HCT116 (cell line): ENCODE measurements around the gene LLGL2. TPM values are rescaled to one million over a fixed set of nuclear protein-coding genes. Genes with fewer than 3 reads are reported as not detected.

ENCODE experiments used
- ATAC-seq: fragments of 200-7000 bp; cut with Tn5 transposase; 2 replicates; pipeline ENCODE4 v1.9.1; 2020; ENCODE audit warnings: mild to moderate bottlenecking, moderate library complexity
- BruUV-seq: library from RNA; stranded (reverse); fragments of 400-500 nt; replicated peaks from 2 replicates; lab custom pipeline; 2021; lab: Mats Ljungman, UMichigan
- CTCF ChIA-PET: fragments of 300-600 bp; sonication (Branson Sonifier 250); formaldehyde crosslinking; loops from one replicate; lab custom pipeline; 2021; ENCODE audit warnings: antibody characterized with exemption; lab: Charles Lee
- POLR2A ChIA-PET: fragments of 300-600, 350-600 bp; sonication (Branson Sonifier 250); formaldehyde crosslinking; loops from one replicate; lab custom pipeline; 2021; ENCODE audit warnings: antibody characterized with exemption; lab: Charles Lee
- RAD21 ChIA-PET, 2 experiments: fragments of 300-600 bp; sonication (Branson Sonifier 250); formaldehyde crosslinking; loops; one replicate each; lab custom pipeline; 2023; ENCODE audit warnings: low total read pairs in 2 of 2; ENCODE audit not compliant: uncharacterized antibody in 2 of 2, unreplicated experiment in 2 of 2, low non-redundant PET in 1 of 2; lab: Charles Lee
- DNase-seq: peaks from one replicate; pipeline ENCODE4 v3.0.0-alpha.2; 2010; ENCODE audit warnings: low read depth, low spot score
- H2AFZ ChIP-seq: fragments of 200-600 bp; shearing (Covaris generic), sonication (generic); 2 replicates; pipeline ENCODE4 v1.6.1; 2017; ENCODE audit warnings: low read depth, mixed run types, mixed read lengths, antibody characterized with exemption, low read length; ENCODE audit not compliant: poor library complexity, severe bottlenecking
- H3K27ac ChIP-seq: 2 replicates; pipeline ENCODE4 v1.5.1; 2012; ENCODE audit warnings: low read depth, low read length
- H3K27me3 ChIP-seq: fragments of 200-600 bp; sonication (generic); 2 replicates; pipeline ENCODE4 v1.6.1; 2016; ENCODE audit warnings: mixed run types, low read length, mixed read lengths; ENCODE audit not compliant: insufficient read depth
- H3K36me3 ChIP-seq, 2 experiments: fragments of 200-500 bp in 1 of 2; fragments of 200-600 bp in 1 of 2; sonication (Bioruptor generic) in 1 of 2; sonication (generic) in 1 of 2; 2 replicates each; pipeline versions ENCODE4 v1.5.1 to v1.6.1; 2014 to 2016; ENCODE audit warnings: low read length in 2 of 2, inconsistent platforms in 1 of 2, mixed read lengths in 1 of 2, mixed run types in 1 of 2; ENCODE audit not compliant: insufficient read depth in 2 of 2, control insufficient read depth in 1 of 2
- H3K4me1 ChIP-seq, 2 experiments: fragments of 200-600 bp in 1 of 2; sonication (generic) in 1 of 2; 2 replicates each; pipeline versions ENCODE4 v1.5.1 to v1.6.1; 2012 to 2017; ENCODE audit warnings: low read length in 2 of 2, inconsistent platforms in 1 of 2, mild to moderate bottlenecking in 1 of 2, mixed read lengths in 1 of 2, mixed run types in 1 of 2, moderate library complexity in 1 of 2; ENCODE audit not compliant: insufficient read depth in 2 of 2, control insufficient read depth in 1 of 2
- H3K4me2 ChIP-seq: fragments of 200-600 bp; sonication (generic); 2 replicates; pipeline ENCODE4 v1.6.1; 2017; ENCODE audit warnings: mixed run types, low read length, mixed read lengths
- H3K4me3 ChIP-seq, 2 experiments: fragments of 200-600 bp in 1 of 2; sonication (generic) in 1 of 2; replicated peaks in 1 of 2; 2 replicates each; pipeline ENCODE4 v1.5.1; 2011 to 2016; ENCODE audit warnings: low read length in 2 of 2, control low read depth in 1 of 2, low read depth in 1 of 2, mild to moderate bottlenecking in 1 of 2, mixed read lengths in 1 of 2, mixed run types in 1 of 2
- H3K79me2 ChIP-seq: fragments of 200-600 bp; sonication (generic); 2 replicates; pipeline ENCODE4 v1.6.1; 2017; ENCODE audit warnings: mild to moderate bottlenecking, mixed run types, low read length, moderate library complexity, mixed read lengths; ENCODE audit not compliant: insufficient read depth
- H3K9ac ChIP-seq: fragments of 200-600 bp; sonication (generic); 2 replicates; pipeline ENCODE4 v1.6.1; 2016; ENCODE audit warnings: low read length, mixed read lengths
- H3K9me2 ChIP-seq: fragments of 200-600 bp; sonication (generic), shearing (Covaris generic); 2 replicates; pipeline ENCODE4 v1.6.1; 2017; ENCODE audit warnings: mixed run types, mild to moderate bottlenecking, moderate library complexity; ENCODE audit not compliant: insufficient read depth
- H3K9me3 ChIP-seq, 2 experiments: fragments of 200-500 bp in 1 of 2; fragments of 200-600 bp in 1 of 2; sonication (Bioruptor generic) in 1 of 2; sonication (generic) in 1 of 2; 2 replicates each; pipeline ENCODE4 v1.6.1; 2014 to 2017; ENCODE audit warnings: low read length in 2 of 2, mixed read lengths in 2 of 2, inconsistent platforms in 1 of 2, low read depth in 1 of 2, mild to moderate bottlenecking in 1 of 2, mixed run types in 1 of 2, moderate library complexity in 1 of 2; ENCODE audit not compliant: control insufficient read depth in 1 of 2, insufficient read depth in 1 of 2
- H4K20me1 ChIP-seq: fragments of 200-600 bp; sonication (generic), shearing (Covaris generic); 2 replicates; pipeline ENCODE4 v1.6.1; 2017; ENCODE audit warnings: mixed run types, mild to moderate bottlenecking, moderate library complexity; ENCODE audit not compliant: insufficient read depth
- CBX3 ChIP-seq: IDR thresholded peaks from 2 replicates; pipeline ENCODE4 v1.6.1; 2012; ENCODE audit warnings: low read depth
- CEBPB ChIP-seq: IDR thresholded peaks from 2 replicates; pipeline ENCODE4 v1.6.1; 2012; ENCODE audit warnings: low read depth
- EZH2 ChIP-seq: fragments of 200-600 bp; sonication (generic); IDR thresholded peaks from 2 replicates; pipeline ENCODE4 v1.6.1; 2017; ENCODE audit warnings: antibody characterized with exemption, mixed run types
- JUND ChIP-seq: IDR thresholded peaks from 2 replicates; pipeline ENCODE4 v1.6.1; 2012
- POLR2A ChIP-seq: IDR thresholded peaks from 2 replicates; pipeline ENCODE4 v1.7.0; 2011; ENCODE audit warnings: borderline replicate concordance; ENCODE audit not compliant: insufficient read depth, insufficient read length; ENCODE audit errors: extremely low read depth
- POLR2AphosphoS5 ChIP-seq: IDR thresholded peaks from 2 replicates; pipeline ENCODE4 v1.6.1; 2011; ENCODE audit warnings: mild to moderate bottlenecking, low read depth, low read length, moderate library complexity
- RAD21 ChIP-seq: IDR thresholded peaks from 2 replicates; pipeline ENCODE4 v1.6.1; 2012; ENCODE audit warnings: low read depth, mild to moderate bottlenecking
- SIN3A ChIP-seq: IDR thresholded peaks from 2 replicates; pipeline ENCODE4 v1.6.1; 2012; ENCODE audit warnings: low read depth
- SRF ChIP-seq: IDR thresholded peaks from 2 replicates; pipeline ENCODE4 v1.6.1; 2012; ENCODE audit warnings: low read depth
- TCF7L2 ChIP-seq: IDR thresholded peaks from 2 replicates; pipeline ENCODE4 v1.7.0; 2011; ENCODE audit warnings: borderline replicate concordance, inconsistent platforms; ENCODE audit not compliant: insufficient read depth, insufficient read length; ENCODE audit errors: extremely low read depth
- YY1 ChIP-seq: IDR thresholded peaks from 2 replicates; pipeline ENCODE4 v1.6.1; 2011; ENCODE audit warnings: low read length, low read depth, moderate library complexity, mild to moderate bottlenecking; ENCODE audit not compliant: insufficient replicate concordance; ENCODE audit errors: extremely low read depth
- ZFX ChIP-seq: fragments of 450-650 bp; IDR thresholded peaks from 2 replicates; pipeline ENCODE4 v1.6.1; 2017
- intact Hi-C: fragments of 100-400 bp; cut with micrococcal nuclease; formaldehyde crosslinking; loops from 2 replicates; pipeline ENCODE4 v1.10.0; 2022
- total RNA-seq: library from RNA; stranded (reverse); gene quantifications from one replicate; pipeline ENCODE4 v1.2.1, GENCODE V29; 2021; ENCODE audit not compliant: unreplicated experiment
- TF ChIP-seq, protein P1 (sequence below): IDR thresholded peaks from 2 replicates; pipeline ENCODE4 v1.6.1; 2012
- TF ChIP-seq, protein P2 (sequence below): IDR thresholded peaks from 2 replicates; pipeline ENCODE4 v1.6.1; 2012
- TF ChIP-seq, protein P3 (sequence below), 3 experiments: fragments of 200-600 bp in 1 of 3; sonication (generic) in 1 of 3; IDR thresholded peaks in 2 of 3; conservative IDR thresholded peaks in 1 of 3; 2 replicates each; pipeline ENCODE4 v1.5.1; 2012 to 2017; ENCODE audit warnings: low read depth in 2 of 3, low read length in 2 of 3, antibody characterized with exemption in 1 of 3, borderline replicate concordance in 1 of 3, control low read depth in 1 of 3, mild to moderate bottlenecking in 1 of 3, mixed read lengths in 1 of 3, mixed run types in 1 of 3, moderate library complexity in 1 of 3; ENCODE audit not compliant: insufficient read depth in 1 of 3

LLGL2 gene
- total RNA-seq, 1 experiment from 2014 or later, result 209 TPM

DNA sequence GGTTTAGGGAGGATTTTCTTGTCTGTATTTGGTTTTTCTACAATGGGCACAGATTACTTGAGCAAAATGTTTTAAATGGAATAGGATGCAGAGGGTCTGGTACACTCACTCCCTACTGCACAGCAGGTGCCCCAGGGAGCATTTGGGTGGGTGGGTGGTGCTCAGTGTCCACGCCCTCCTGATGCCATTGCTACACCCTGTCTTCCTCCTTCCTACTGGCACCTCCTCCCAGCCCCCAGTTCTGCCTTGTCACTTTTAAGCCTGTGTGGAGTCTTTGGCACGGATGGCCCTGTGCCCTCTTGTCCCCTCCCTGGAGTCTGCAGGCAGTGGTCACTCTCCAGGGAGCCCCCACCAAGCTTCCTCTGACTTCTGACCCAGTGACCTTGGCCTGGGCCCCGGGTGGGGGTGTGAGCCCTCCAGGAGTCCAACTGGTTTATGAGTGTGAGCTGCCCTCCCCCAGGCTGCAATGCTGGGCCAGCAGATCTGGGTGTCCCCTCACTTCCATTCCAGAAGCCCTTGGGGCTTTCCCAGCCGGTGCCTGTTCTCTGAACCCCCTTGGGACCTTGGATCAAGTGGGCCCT is 15.5 kb downstream of the LLGL2 start:
- H3K79me2 ChIP-seq, result peaks cover 88% of the 10 kb centered on the region
- ChIA-PET POLR2A (no interaction called here), RAD21 (no interaction called here)
- no peak overlapping the region for H3K4me3 ChIP-seq
- no peaks in the 10 kb centered on the region for H3K9me2 ChIP-seq
- no peaks in the 10 kb centered on the region for H4K20me1 ChIP-seq
- no peaks in the 10 kb centered on the region; a peak in 1 of 4 replicates for H3K36me3 ChIP-seq
- BruUV-seq, result no TSS peak
- no peak for ATAC-seq
- H2AFZ ChIP-seq, result no peak overlapping the region
- intact Hi-C loops, result no loop called here
- no peak for TF ChIP-seq ZFX
- no peak for TF ChIP-seq RAD21
- TF ChIP-seq JUND, result no peak
- TF ChIP-seq, protein P1, sequence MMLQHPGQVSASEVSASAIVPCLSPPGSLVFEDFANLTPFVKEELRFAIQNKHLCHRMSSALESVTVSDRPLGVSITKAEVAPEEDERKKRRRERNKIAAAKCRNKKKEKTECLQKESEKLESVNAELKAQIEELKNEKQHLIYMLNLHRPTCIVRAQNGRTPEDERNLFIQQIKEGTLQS, result no peak
- TF ChIP-seq YY1, result no peak
- TF ChIP-seq SIN3A, result no peak
- TF ChIP-seq POLR2AphosphoS5, result no peak
- TF ChIP-seq, protein P2, sequence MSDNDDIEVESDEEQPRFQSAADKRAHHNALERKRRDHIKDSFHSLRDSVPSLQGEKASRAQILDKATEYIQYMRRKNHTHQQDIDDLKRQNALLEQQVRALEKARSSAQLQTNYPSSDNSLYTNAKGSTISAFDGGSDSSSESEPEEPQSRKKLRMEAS, result no peak
- TF ChIP-seq CBX3, result no peak
- TF ChIP-seq, all 23 proteins: peak for 0
- Histone ChIP-seq H3K27ac (no peak overlapping the region; the same call in 1 of the 2 replicates), H3K4me1 (peaks cover 0 to 19% of the 10 kb centered on the region in 2 experiments; a peak in 2 of 4 replicates), H3K4me2 (no peak overlapping the region), H3K9me3 (no peaks in the 10 kb centered on the region), H3K9ac (no peak overlapping the region), H3K27me3 (no peaks in the 10 kb centered on the region)
- CTCF ChIA-PET, result interaction anchor here (1.5 kb wide), 2 partner anchors 14 to 61 kb away, joined by 4 read pairs; no protein-coding TSS in a partner anchor
- DNase-seq, result no peak

DNA sequence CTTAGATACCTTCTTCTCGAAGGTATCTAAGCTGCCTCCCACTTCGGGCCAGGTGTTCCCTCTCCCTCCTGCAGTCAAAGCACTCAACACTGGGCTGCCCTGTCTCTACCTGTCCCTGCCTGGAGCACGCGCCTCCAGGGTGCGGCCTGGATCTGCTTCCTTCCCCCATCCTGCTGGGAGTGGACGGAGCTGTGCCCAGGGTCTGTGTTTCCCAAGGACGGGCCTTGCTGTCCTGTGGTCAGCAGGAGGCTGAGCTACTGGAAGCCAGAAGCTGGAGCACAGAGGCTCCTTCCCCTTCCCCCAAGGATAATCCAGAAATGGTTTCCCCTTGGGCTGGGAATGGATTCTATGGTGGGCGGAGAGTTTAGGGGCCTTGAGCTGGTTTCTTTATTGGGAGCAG is 16.7 kb downstream of the LLGL2 start:
- Histone ChIP-seq H3K4me2 (no peak overlapping the region), H3K9me2 (no peaks in the 10 kb centered on the region), H4K20me1 (no peaks in the 10 kb centered on the region), H3K79me2 (peaks cover 77% of the 10 kb centered on the region), H3K4me3 (no peak overlapping the region), H3K27ac (no peak overlapping the region; the same call in 1 of the 2 replicates), H3K27me3 (no peaks in the 10 kb centered on the region), H3K4me1 (peaks cover 0 to 17% of the 10 kb centered on the region in 2 experiments; a peak in 2 of 4 replicates), H3K9me3 (no peaks in the 10 kb centered on the region), H3K9ac (no peak overlapping the region), H2AFZ (no peak overlapping the region), H3K36me3 (no peaks in the 10 kb centered on the region; a peak in 1 of 4 replicates)
- ChIA-PET CTCF (interaction anchor here (1.5 kb wide), 1 partner anchor 59 kb away, joined by 4 read pairs; no protein-coding TSS in a partner anchor), RAD21 (interaction anchor here in 1 of 2 experiments (0.6 kb wide), 1 partner anchor 37 kb away, joined by 3 read pairs; no protein-coding TSS in a partner anchor), POLR2A (interaction anchor here (1.5 kb wide), 1 partner anchor 16 kb away, joined by 5 read pairs; no protein-coding TSS in a partner anchor)
- intact Hi-C loops, result no loop called here
- DNase-seq (no peak), ATAC-seq (no peak)
- TF ChIP-seq CEBPB, result no peak
- TF ChIP-seq TCF7L2, result no peak
- TF ChIP-seq SRF, result no peak
- TF ChIP-seq, protein P3, sequence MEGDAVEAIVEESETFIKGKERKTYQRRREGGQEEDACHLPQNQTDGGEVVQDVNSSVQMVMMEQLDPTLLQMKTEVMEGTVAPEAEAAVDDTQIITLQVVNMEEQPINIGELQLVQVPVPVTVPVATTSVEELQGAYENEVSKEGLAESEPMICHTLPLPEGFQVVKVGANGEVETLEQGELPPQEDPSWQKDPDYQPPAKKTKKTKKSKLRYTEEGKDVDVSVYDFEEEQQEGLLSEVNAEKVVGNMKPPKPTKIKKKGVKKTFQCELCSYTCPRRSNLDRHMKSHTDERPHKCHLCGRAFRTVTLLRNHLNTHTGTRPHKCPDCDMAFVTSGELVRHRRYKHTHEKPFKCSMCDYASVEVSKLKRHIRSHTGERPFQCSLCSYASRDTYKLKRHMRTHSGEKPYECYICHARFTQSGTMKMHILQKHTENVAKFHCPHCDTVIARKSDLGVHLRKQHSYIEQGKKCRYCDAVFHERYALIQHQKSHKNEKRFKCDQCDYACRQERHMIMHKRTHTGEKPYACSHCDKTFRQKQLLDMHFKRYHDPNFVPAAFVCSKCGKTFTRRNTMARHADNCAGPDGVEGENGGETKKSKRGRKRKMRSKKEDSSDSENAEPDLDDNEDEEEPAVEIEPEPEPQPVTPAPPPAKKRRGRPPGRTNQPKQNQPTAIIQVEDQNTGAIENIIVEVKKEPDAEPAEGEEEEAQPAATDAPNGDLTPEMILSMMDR (IDR thresholded peaks at IDR 0.05 in 2 of 3, conservative IDR thresholded peaks at IDR 0.05 in 1 of 3; ENCODE audit: borderline replicate concordance in 1 of 3, insufficient read depth in 1 of 3, low read depth in 2 of 3, low read length in 2 of 3), result no peak
- no peak for TF ChIP-seq EZH2
- TF ChIP-seq POLR2A, result no peak
- TF ChIP-seq RAD21, result no peak
- BruUV-seq, result no TSS peak
